ENCODE results near the gene UNKL.

The UNKL gene

DNA sequence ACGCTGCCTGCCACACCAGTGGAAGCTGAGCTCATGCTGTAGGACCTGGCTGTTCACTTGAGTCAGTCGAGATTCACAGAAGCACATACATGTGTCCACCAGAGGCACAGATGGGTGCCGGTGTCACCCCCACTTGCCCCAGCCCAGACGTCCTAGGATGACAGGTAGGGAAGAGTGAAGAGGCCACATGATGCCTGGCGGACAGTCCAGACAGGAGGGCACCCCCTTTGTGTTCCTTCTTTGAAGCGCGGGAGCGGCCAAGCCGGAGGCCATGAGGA is 96.3 kb downstream of the UNKL start:
- DNase-seq: no peak

DNA sequence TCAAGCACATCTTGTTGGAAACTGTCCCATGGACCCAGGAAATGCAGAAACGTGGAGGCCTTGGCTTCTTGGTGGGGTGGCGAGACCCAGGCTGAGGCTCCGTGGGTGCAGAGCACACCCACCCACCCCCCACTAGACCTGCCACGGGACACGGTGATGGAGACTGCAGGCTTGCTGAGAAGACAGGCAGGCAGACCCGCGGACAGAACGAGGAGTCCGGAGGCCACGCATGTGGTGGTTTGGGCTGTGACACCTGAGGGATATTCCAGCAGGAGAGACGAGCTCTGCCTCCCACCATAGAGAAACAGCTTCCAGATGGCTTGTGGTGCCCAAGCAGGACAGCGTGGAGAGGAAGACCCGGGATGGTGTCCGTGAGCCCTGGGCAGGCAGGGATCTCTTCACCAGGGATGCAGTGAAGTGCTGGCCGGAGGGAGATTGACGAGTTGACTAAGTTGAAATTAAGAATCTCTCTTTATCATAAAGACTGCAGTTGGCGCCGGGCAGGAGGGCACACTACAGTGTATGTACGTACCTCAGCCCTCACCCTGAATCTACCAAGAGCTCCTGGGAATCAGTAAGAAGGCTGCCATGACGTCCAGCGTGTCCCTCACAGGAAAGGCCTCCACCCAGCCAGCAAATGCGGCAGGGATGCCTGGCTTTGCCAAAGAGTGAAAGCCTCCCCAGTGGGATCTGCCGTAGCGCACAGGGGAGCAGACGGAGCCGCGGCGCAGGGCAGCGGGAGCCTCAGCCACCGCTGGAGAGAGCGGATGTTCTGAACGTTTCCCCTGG is 96.8 kb downstream of the UNKL start:
- DNase-seq: no peak

DNA sequence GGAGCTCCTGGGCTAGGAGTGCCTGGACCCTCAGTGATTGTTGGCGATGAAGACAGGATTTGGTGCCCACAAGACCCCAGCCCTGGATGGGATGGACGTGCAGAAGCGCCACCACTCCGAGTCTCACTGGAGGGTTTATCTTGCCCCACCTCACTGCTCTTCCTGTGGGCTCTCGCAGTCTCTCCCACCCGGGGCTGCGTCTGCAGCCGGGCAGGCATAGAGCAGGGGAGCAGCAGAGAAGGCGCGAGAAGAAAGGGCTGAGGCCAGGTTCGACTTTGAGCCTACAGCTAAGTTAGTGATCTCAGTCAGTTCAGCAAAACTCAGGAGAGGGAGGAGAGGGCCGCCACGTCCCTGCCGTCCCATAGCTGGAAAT is 98.5 kb downstream of the UNKL start:
- no peak for DNase-seq

DNA sequence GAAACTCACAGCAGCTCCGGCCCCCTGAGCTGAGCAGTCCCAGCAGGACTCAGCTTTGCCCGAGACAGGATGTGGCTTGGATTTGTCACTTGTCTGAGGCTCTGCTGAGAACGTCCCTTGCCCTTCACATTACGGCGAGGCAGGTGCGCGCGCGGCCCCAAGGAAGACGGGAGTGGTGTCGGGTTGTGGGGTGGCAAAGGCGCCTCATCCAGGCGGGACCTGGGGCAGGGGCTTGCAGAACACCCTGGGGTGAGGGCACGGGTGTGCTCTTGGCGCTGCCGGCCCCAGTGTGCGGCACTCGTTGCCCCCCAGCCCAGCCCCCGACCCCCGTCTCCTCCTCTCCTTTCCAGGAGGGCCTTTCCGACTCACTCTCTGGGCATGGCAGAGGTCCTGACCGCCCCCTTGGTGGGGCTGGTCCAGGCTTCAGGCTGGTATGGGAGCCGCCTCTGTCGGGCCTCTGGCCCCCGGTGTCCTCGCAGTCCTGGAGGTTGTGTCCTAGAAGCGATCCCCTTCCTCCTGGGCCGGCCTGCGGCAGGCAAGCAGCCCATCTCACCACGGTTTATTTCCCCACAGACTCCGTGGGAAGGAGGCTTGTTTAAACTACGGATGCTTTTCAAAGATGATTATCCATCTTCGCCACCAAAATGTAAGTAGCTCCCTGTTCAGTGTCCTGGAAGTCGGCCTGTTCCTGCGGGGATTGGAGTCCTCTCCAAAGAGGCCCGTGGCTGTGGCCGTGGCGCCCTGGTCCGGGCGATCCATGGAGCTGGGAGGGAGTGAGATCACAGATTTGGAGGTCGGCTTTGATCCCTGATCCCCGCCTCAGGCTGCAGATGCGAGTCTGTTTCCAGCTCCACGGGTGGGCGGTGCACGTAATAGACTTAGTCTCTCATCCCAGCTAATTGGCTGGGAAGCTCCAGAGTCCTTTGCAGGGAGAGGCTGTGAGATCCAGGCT is 99.1 kb downstream of the UNKL start:
- DNase-seq: no peak

DNA sequence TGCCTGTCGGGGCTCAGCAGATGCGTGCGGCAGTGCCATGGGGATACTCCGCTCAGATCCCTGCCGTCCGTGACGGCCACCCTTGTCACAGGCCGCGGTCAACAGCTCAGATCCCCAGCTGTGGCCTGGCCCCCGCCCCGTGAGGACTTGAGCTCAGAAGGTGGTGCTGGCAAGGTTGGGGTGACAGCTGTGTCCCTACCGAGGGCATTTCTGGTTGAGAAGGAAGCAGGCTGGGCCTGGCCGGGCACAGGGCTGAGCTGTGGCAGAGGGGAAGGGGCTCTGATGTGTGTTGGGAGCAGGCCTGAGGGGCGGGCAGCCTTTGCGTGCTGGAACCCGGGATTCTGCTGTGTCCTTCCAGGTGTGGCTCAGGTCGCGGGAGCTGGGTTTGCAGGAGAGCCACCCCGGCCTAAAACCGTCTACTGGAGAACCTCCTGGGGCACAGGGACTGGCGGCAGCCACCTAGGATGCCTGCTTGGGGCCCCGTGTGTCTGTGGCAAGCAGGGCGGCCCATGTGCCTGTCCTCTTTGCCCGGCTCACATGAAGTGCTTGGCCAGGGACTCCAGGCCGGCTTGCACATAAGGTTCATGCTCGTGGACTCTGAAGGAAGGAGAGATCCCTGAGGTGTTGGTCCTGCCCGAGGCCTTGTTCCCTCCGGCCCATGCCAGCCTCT is 100.0 kb downstream of the UNKL start:
- no peak for DNase-seq

DNA sequence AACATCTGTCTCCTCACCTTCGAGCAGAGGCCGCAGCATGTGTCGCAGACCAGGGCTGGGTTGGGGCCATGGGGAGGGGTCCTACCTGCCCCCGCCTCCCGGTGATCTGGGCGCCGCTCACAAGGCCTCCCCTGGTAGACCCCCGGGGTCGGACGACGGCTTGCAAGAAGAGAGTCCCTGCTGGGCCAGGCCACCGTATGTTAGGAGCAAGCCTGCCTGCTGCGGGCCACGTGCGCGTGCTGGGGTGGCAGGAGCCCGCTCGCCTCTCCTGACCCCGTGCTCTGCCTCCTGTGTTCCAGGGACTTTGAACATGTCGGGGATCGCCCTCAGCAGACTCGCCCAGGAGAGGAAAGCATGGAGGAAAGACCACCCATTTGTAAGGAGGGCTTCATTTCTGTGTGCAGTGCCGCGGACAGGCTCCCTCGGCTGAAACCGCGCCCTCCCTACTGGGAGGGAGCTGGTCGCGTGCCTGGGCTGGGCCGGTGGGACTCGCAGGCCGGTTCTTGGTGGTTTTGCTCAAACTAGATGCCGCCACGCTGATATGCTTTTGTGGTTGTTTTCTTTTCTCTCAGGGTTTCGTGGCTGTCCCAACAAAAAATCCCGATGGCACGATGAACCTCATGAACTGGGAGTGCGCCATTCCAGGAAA is 100.7 kb downstream of the UNKL start:
- DNase-seq: no peak
